Vagina (tissue), 2 donors: ENCODE measurements around the gene SATB1. TPM values are rescaled to one million over a fixed set of nuclear protein-coding genes. Genes with fewer than 3 reads are reported as not detected.

ENCODE experiments used
- DNase-seq, 2 donors: peaks; one replicate each; pipeline ENCODE4 v3.0.0-alpha.2; 2017; ENCODE audit errors: extremely low spot score in 2 of 2
- H3K27ac ChIP-seq: fragments of 200-600 bp; sonication (generic); one replicate; pipeline ENCODE4 v1.5.1; 2019
- H3K27me3 ChIP-seq: fragments of 200-600 bp; sonication (generic); one replicate; pipeline ENCODE4 v1.5.1; 2019
- H3K36me3 ChIP-seq, 2 donors: fragments of 200-600 bp; sonication (generic); one replicate each; pipeline ENCODE4 v1.5.1; 2017 to 2019
- H3K4me1 ChIP-seq: fragments of 200-600 bp; sonication (generic); one replicate; pipeline ENCODE4 v1.5.1; 2019
- H3K4me3 ChIP-seq, 2 donors: fragments of 200-600 bp; sonication (generic); 1 replicate in 1 of 2; 2 replicates in 1 of 2; pipeline ENCODE4 v1.5.1; 2016 to 2019
- H3K9me3 ChIP-seq: fragments of 200-600 bp; sonication (generic); one replicate; pipeline ENCODE4 v1.5.1; 2019
- POLR2A ChIP-seq, 2 donors: fragments of 450-650 bp; IDR thresholded peaks; one replicate each; pipeline ENCODE4 v1.6.1; 2017; ENCODE audit warnings: antibody characterized with exemption in 2 of 2, mild to moderate bottlenecking in 2 of 2, moderate library complexity in 2 of 2
- POLR2AphosphoS5 ChIP-seq, 2 donors: sonication (generic); formaldehyde crosslinking; IDR thresholded peaks; one replicate each; pipeline ENCODE4 v1.9.0; 2017; ENCODE audit warnings: antibody characterized with exemption in 2 of 2, mild to moderate bottlenecking in 2 of 2, low read depth in 1 of 2; ENCODE audit not compliant: insufficient read depth in 1 of 2
- intact Hi-C: fragments of 100-400 bp; cut with DNase I; formaldehyde crosslinking; loops from one replicate; pipeline ENCODE4 v1.15.1; 2023
- total RNA-seq: library from RNA; depleted of rRNA; stranded (reverse); fragments of >200 nt; gene quantifications from one replicate; pipeline ENCODE4 v1.2.3, GENCODE V29; 2016
- TF ChIP-seq, protein P1 (sequence below), 3 experiments: fragments of 450-650 bp in 2 of 3; fragments of 200-600 bp in 1 of 3; sonication (generic) in 1 of 3; IDR thresholded peaks; one replicate each; pipeline ENCODE4 v1.5.1; 2017 to 2019; ENCODE audit warnings: antibody characterized with exemption in 3 of 3, mild to moderate bottlenecking in 2 of 3, moderate library complexity in 2 of 3

The SATB1 gene
- total RNA-seq, 1 donor from 2014 or later, result 51.3 TPM

- intact Hi-C loops, result no loop called here
- DNase-seq, result no peak
- H3K36me3 ChIP-seq, result peaks cover 0 to 2% of the 10 kb centered on the region in 2 donors
- TF ChIP-seq POLR2A (IDR thresholded peaks at IDR 0.05) (no peak), POLR2AphosphoS5 (IDR thresholded peaks at IDR 0.05; ENCODE audit: insufficient read depth in 1 of 2, low read depth in 1 of 2) (no peak)
- TF ChIP-seq, protein P1, sequence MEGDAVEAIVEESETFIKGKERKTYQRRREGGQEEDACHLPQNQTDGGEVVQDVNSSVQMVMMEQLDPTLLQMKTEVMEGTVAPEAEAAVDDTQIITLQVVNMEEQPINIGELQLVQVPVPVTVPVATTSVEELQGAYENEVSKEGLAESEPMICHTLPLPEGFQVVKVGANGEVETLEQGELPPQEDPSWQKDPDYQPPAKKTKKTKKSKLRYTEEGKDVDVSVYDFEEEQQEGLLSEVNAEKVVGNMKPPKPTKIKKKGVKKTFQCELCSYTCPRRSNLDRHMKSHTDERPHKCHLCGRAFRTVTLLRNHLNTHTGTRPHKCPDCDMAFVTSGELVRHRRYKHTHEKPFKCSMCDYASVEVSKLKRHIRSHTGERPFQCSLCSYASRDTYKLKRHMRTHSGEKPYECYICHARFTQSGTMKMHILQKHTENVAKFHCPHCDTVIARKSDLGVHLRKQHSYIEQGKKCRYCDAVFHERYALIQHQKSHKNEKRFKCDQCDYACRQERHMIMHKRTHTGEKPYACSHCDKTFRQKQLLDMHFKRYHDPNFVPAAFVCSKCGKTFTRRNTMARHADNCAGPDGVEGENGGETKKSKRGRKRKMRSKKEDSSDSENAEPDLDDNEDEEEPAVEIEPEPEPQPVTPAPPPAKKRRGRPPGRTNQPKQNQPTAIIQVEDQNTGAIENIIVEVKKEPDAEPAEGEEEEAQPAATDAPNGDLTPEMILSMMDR (IDR thresholded peaks at IDR 0.05), result no peak
- no peak overlapping the region for H3K4me3 ChIP-seq
- no peaks in the 10 kb centered on the region for H3K9me3 ChIP-seq
- H3K4me1 ChIP-seq, result no peaks in the 10 kb centered on the region
- H3K27ac ChIP-seq, result no peak overlapping the region
- H3K27me3 ChIP-seq, result no peaks in the 10 kb centered on the region
Observed at GRCh38 chr3:18343809-18344208, 81.3 kb downstream of the SATB1 start.

- Histone ChIP-seq H3K4me3 (no peak overlapping the region), H3K36me3 (no peaks in the 10 kb centered on the region), H3K9me3 (no peaks in the 10 kb centered on the region), H3K27ac (no peak overlapping the region), H3K4me1 (no peaks in the 10 kb centered on the region), H3K27me3 (no peaks in the 10 kb centered on the region)
- TF ChIP-seq POLR2A (IDR thresholded peaks at IDR 0.05) (no peak), POLR2AphosphoS5 (IDR thresholded peaks at IDR 0.05; ENCODE audit: insufficient read depth in 1 of 2, low read depth in 1 of 2) (no peak)
- TF ChIP-seq, protein P1 (IDR thresholded peaks at IDR 0.05), result no peak
- intact Hi-C loops, result no loop called here
- DNase-seq, result no peak
Observed at GRCh38 chr3:18338827-18339514, 86.2 kb downstream of the SATB1 start.

DNA sequence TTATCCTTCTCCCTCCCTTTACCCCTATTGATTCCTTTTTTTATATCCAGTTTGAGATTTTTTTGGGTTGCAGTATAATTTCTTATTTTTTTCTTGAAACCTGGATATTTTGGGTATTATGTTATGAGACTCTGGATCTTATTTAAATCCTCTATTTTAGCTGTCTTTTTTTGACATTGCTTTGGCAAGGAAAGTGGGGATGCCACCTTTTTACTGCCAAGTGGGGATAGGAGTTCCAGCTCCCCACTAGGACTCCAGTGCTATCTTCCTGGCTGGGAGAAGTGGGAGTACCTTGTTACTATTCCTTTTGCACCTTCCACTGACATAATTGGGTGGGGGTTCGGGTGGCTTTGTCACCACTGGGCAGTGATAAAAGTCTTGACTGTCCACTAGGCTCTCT, 87.9 kb downstream of the SATB1 start:
- Histone ChIP-seq H3K4me1 (no peaks in the 10 kb centered on the region), H3K27me3 (no peaks in the 10 kb centered on the region), H3K4me3 (no peak overlapping the region), H3K27ac (no peak overlapping the region), H3K9me3 (no peaks in the 10 kb centered on the region), H3K36me3 (no peaks in the 10 kb centered on the region)
- TF ChIP-seq POLR2AphosphoS5 (IDR thresholded peaks at IDR 0.05; ENCODE audit: insufficient read depth in 1 of 2, low read depth in 1 of 2), result no peak
- TF ChIP-seq, protein P1 (IDR thresholded peaks at IDR 0.05), result no peak
- no peak for TF ChIP-seq POLR2A (IDR thresholded peaks at IDR 0.05)
- DNase-seq, result no peak
- intact Hi-C loops, result no loop called here

DNA sequence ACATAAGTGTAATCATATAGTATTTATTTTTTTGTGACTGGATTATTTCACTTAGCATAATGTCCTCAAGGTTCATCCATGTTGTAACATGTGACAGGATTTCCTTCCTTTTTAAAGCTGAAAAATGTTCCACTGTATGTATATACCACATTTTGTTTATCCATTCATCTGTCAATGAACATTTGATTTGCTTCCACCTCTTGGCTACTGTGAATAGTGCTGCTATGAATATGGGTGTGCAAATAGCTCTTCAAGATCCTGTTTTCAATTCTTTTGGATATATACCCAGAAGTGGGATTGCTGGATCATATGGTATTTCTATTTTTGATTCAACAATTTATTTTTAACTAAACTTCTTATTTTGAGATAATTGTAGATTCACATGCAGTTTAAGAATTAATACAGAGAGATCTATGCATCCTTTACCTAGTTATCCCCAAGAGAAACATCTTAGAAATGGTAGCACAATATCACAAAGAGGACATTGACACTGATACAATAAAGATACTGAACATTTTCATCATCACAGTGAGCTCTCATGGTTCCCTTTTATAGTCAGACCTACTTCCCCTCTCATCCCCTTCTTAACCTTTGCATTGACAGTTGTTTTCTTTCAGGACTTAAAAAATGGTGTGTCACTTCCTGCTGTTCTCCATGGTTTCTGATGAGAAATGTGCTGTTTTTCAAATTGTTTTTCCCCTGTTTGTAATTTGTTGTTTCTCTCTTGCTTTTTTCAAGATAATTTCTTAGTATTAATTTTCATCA, 90.1 kb downstream of the SATB1 start:
- H3K27me3 ChIP-seq, result no peaks in the 10 kb centered on the region
- no peaks in the 10 kb centered on the region for H3K36me3 ChIP-seq
- no peak overlapping the region for H3K27ac ChIP-seq
- H3K4me3 ChIP-seq, result no peak overlapping the region
- H3K9me3 ChIP-seq, result no peaks in the 10 kb centered on the region
- TF ChIP-seq, protein P1 (IDR thresholded peaks at IDR 0.05), result no peak
- intact Hi-C loops, result no loop called here
- DNase-seq, result no peak
- no peaks in the 10 kb centered on the region for H3K4me1 ChIP-seq
